ENCODE data around the gene MFRP.

The MFRP gene

GRCh38 chr11:119336744-119337469 lies 9.6 kb downstream of the MFRP start:
- DNase-seq: no peak

- no peak for DNase-seq
Observed at GRCh38 chr11:119335655-119336543, 10.6 kb downstream of the MFRP start.

GRCh38 chr11:119335091-119335654 lies 11.3 kb downstream of the MFRP start:
- no peak for DNase-seq

GRCh38 chr11:119334174-119334930 lies 12.2 kb downstream of the MFRP start, which contains the start of gene RNF26:
TSS of gene RNF26 (plus strand) at chr11:119334527. CDS start at chr11:119335123, 596 bp downstream.
- DNase-seq: peak; percentile 95 to 97

- no peak for DNase-seq
Observed at GRCh38 chr11:119332111-119332765, 14.3 kb downstream of the MFRP start.

GRCh38 chr11:119330237-119330636 lies 16.3 kb downstream of the MFRP start:
- no peak for DNase-seq

GRCh38 chr11:119329320-119329719 lies 17.2 kb downstream of the MFRP start:
- no peak for DNase-seq

GRCh38 chr11:119324189-119324588 lies 22.3 kb downstream of the MFRP start:
- DNase-seq: no peak

- DNase-seq: peak; percentile 36 to 56
Observed at GRCh38 chr11:119323532-119324033, 22.9 kb downstream of the MFRP start.

- no peak for DNase-seq
Observed at GRCh38 chr11:119322921-119323531, 23.5 kb downstream of the MFRP start.

GRCh38 chr11:119322360-119322739 lies 24.2 kb downstream of the MFRP start:
- DNase-seq: no peak

- DNase-seq: no peak
Observed at GRCh38 chr11:119320776-119321524, 25.6 kb downstream of the MFRP start.

- DNase-seq: no peak
Observed at GRCh38 chr11:119320240-119320775, 26.2 kb downstream of the MFRP start.

- no peak for DNase-seq
Observed at GRCh38 chr11:119319700-119320239, 26.7 kb downstream of the MFRP start.

GRCh38 chr11:119319136-119319699 lies 27.3 kb downstream of the MFRP start:
- no peak for DNase-seq

- no peak for DNase-seq
Observed at GRCh38 chr11:119318240-119319135, 28.0 kb downstream of the MFRP start.

GRCh38 chr11:119317592-119318239 lies 28.8 kb downstream of the MFRP start:
- no peak for DNase-seq

Data from NCI-H1930 (cell line).